WTC11 (cell line): Measurements from ENCODE around the gene CCDC12. TPM values are rescaled to one million over a fixed set of nuclear protein-coding genes. Genes with fewer than 3 reads are reported as not detected.

Source experiments
- ATAC-seq: fragments of 200-7000 bp; cut with Tn5 transposase; 2 replicates; pipeline ENCODE4 v1.10.0; 2021; ENCODE audit warnings: mild to moderate bottlenecking, moderate library complexity
- CTCF ChIA-PET: fragments of 300-600 bp; sonication (Branson Sonifier 250); formaldehyde crosslinking; loops from one replicate; lab custom pipeline; 2021; ENCODE audit warnings: antibody characterized with exemption; lab: Charles Lee
- POLR2A ChIA-PET: fragments of 350-600 bp; sonication (Branson Sonifier 250); formaldehyde crosslinking; loops from one replicate; lab custom pipeline; 2021; ENCODE audit warnings: antibody characterized with exemption; lab: Charles Lee
- DNase-seq: peaks from one replicate; pipeline ENCODE4 v3.0.0; 2021; ENCODE audit warnings: low spot score
- H3K27ac Mint-ChIP-seq: 2 replicates; pipeline ENCODE4 v1.8.0; 2021; ENCODE audit warnings: mixed read lengths
- H3K27me3 Mint-ChIP-seq: 2 replicates; pipeline ENCODE4 v1.8.0; 2021; ENCODE audit warnings: low read depth, mild to moderate bottlenecking, moderate library complexity, mixed read lengths
- H3K36me3 Mint-ChIP-seq: 2 replicates; pipeline ENCODE4 v1.8.0; 2021; ENCODE audit warnings: mixed read lengths
- H3K4me1 Mint-ChIP-seq: 2 replicates; pipeline ENCODE4 v1.8.0; 2022; ENCODE audit warnings: mixed read lengths
- H3K4me3 Mint-ChIP-seq: 2 replicates; pipeline ENCODE4 v1.8.0; 2021; ENCODE audit warnings: mild to moderate bottlenecking, moderate library complexity, mixed read lengths
- H3K9me3 Mint-ChIP-seq: 2 replicates; pipeline ENCODE4 v1.8.0; 2021; ENCODE audit warnings: mixed read lengths
- CBFB ChIP-seq: sonication (generic); formaldehyde crosslinking; IDR thresholded peaks from 2 replicates; pipeline ENCODE4 v1.8.1; 2022; ENCODE audit warnings: mild to moderate bottlenecking, low read depth, missing genetic modification reagents
- ETV6 ChIP-seq: sonication (generic); formaldehyde crosslinking; IDR thresholded peaks from 2 replicates; pipeline ENCODE4 v1.8.1; 2022; ENCODE audit warnings: mild to moderate bottlenecking, missing genetic modification reagents
- IRF2 ChIP-seq: sonication (generic); formaldehyde crosslinking; IDR thresholded peaks from 2 replicates; pipeline ENCODE4 v1.8.0; 2022; ENCODE audit warnings: low read depth, missing genetic modification reagents, borderline replicate concordance
- NFYB ChIP-seq: sonication (generic); formaldehyde crosslinking; conservative IDR thresholded peaks from 2 replicates; pipeline ENCODE4 v1.8.0; 2022; ENCODE audit warnings: low read depth, missing genetic modification reagents
- NR2C2 ChIP-seq: sonication (generic); formaldehyde crosslinking; IDR thresholded peaks from 2 replicates; pipeline ENCODE4 v1.8.0; 2022; ENCODE audit warnings: mild to moderate bottlenecking, missing genetic modification reagents
- total RNA-seq: library from RNA; stranded (reverse); gene quantifications from 3 replicates; pipeline ENCODE4 v1.2.3, GENCODE V29; 2021
- TF ChIP-seq, protein P1 (sequence below): sonication (generic); formaldehyde crosslinking; IDR thresholded peaks from 2 replicates; pipeline ENCODE4 v1.8.0; 2023; ENCODE audit warnings: missing genetic modification reagents
- TF ChIP-seq, protein P2 (sequence below): fragments of 250-450 bp; sonication (Bioruptor Pico); conservative IDR thresholded peaks from 2 replicates; pipeline ENCODE4 v1.9.0; 2021; ENCODE audit warnings: mild to moderate bottlenecking
- TF ChIP-seq, protein P3 (sequence below): sonication (generic); formaldehyde crosslinking; IDR thresholded peaks from 2 replicates; pipeline ENCODE4 v1.8.1; 2023; ENCODE audit warnings: mild to moderate bottlenecking, missing genetic modification reagents
- TF ChIP-seq, protein P4 (sequence below): sonication (generic); formaldehyde crosslinking; IDR thresholded peaks from 2 replicates; pipeline ENCODE4 v1.8.1; 2022; ENCODE audit warnings: low read depth, missing genetic modification reagents, borderline replicate concordance
- TF ChIP-seq, protein P5 (sequence below): sonication (generic); formaldehyde crosslinking; IDR thresholded peaks from 2 replicates; pipeline ENCODE4 v1.8.0; 2022; ENCODE audit warnings: mild to moderate bottlenecking, missing genetic modification reagents
- TF ChIP-seq, protein P6 (sequence below): sonication (generic); formaldehyde crosslinking; IDR thresholded peaks from 2 replicates; pipeline ENCODE4 v1.8.0; 2023; ENCODE audit warnings: missing genetic modification reagents, mild to moderate bottlenecking, borderline replicate concordance
- TF ChIP-seq, protein P7 (sequence below): sonication (generic); formaldehyde crosslinking; IDR thresholded peaks from 2 replicates; pipeline ENCODE4 v1.8.1; 2023; ENCODE audit warnings: mild to moderate bottlenecking, missing genetic modification reagents, borderline replicate concordance
- TF ChIP-seq, protein P8 (sequence below): fragments of 250-450 bp; sonication (Bioruptor Pico); IDR thresholded peaks from 2 replicates; pipeline ENCODE4 v1.9.0; 2021; ENCODE audit warnings: mild to moderate bottlenecking

Gene CCDC12
- total RNA-seq, 1 experiment from 2014 or later: 59.1 TPM

DNA sequence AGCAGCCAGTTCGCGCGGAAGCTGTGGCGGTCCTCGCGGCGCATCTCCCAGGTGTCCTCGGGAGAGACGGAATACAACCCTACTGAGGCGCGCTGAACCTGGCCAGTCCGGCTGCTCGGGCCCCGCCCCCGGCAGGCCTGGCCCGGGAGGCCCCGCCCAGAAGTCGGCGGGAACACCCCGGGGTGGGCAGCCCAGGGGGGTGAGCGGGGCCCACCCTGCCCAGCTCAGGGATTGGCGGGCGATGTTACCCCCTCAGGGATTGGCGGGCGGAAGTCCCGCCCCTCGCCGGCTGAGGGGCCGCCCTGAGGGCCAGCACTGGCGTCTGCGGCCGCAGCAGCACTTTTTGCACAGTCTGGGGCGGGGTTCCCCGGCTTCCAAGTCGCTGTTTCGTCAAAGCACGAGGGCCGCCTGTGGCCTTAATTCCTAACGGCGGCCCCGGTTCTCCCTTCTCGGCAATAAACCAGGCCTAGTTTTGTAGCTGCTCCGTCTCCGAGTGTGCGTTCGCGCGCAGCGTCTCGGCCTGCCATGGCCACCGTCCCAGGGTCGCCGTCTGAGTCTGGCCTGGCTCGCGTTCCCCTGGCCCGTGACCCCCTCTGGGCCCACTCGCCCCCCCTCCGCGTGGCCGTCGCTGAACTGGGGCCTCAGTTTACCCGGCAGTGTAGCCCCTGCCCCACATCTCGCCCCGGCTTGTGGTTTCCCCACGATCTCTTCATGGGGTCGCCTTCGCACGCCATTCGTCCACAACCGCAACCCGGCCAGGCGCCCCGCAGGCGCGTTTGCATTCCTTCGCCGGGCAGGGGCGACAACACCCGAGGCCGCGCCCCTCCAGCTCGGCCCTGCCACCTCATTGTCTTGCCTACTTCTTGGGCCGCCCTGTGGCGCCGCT is 32.9 kb upstream of the CCDC12 start:
- peak overlapping the region; percentile 89 for H3K27ac Mint-ChIP-seq
- ATAC-seq (peak; percentile 77), DNase-seq (peak; percentile 83)
- H3K4me3 Mint-ChIP-seq: peak overlapping the region; percentile 72
- no peaks in the 10 kb centered on the region for H3K27me3 Mint-ChIP-seq
- CTCF ChIA-PET: interaction anchor here (0.5 to 2.2 kb wide), 12 partner anchors 28 to 371 kb away, joined by 3 to 9 read pairs (median 4); partner anchors contain the start of gene PTPN23
- peaks cover 10% of the 10 kb centered on the region; the same call in 1 of the 2 replicates for H3K36me3 Mint-ChIP-seq
- POLR2A ChIA-PET: interaction anchor here (0.8 to 1.5 kb wide), 6 partner anchors 8 to 371 kb away, joined by 3 to 9 read pairs (median 4); partner anchors contain the start of genes CCDC12, NBEAL2, PTPN23 and SETD2
- peaks cover 8% of the 10 kb centered on the region for H3K4me1 Mint-ChIP-seq
- no peaks in the 10 kb centered on the region for H3K9me3 Mint-ChIP-seq
- TF ChIP-seq, protein P1, sequence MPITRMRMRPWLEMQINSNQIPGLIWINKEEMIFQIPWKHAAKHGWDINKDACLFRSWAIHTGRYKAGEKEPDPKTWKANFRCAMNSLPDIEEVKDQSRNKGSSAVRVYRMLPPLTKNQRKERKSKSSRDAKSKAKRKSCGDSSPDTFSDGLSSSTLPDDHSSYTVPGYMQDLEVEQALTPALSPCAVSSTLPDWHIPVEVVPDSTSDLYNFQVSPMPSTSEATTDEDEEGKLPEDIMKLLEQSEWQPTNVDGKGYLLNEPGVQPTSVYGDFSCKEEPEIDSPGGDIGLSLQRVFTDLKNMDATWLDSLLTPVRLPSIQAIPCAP: no peak
- no peak for TF ChIP-seq CBFB (CRISPR knock-in tag)
- peak; percentile 22; the same call in 1 of the 2 replicates for TF ChIP-seq IRF2 (CRISPR knock-in tag)
- TF ChIP-seq ETV6 (CRISPR knock-in tag): peak; percentile 84; the same call in 1 of the 2 replicates
- TF ChIP-seq, protein P2, sequence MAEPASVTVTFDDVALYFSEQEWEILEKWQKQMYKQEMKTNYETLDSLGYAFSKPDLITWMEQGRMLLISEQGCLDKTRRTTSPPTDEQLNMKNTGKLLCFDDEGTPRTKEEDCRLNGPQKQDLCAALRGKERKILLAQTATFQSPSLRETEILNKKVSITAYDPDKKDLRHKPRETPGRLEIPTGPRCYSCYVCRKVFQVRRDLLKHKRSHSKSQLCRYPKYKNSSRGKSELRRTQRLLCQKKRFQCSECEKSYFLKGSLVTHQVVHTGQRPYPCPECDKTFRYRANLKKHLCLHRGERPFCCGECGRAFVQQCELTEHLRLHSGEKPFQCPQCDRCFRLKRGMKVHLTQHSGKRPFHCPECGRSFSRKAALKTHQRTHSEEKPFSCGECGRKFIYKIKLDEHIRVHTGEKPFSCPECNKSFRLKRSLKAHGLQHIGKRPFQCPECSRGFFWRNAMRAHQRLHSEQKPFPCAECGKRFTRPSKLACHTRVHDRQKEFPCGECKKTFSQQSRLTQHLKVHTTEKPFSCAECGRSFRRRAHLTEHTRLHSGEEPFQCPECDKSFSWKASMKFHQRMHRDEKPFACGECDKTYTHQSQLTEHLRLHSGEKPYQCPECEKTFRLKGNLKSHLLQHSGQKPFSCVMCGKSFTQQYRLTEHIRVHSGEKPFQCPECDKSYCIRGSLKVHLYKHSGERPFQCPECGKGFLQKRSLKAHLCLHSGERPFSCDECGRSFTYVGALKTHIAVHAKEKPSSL (CRISPR knock-in tag): no peak
- TF ChIP-seq, protein P3, sequence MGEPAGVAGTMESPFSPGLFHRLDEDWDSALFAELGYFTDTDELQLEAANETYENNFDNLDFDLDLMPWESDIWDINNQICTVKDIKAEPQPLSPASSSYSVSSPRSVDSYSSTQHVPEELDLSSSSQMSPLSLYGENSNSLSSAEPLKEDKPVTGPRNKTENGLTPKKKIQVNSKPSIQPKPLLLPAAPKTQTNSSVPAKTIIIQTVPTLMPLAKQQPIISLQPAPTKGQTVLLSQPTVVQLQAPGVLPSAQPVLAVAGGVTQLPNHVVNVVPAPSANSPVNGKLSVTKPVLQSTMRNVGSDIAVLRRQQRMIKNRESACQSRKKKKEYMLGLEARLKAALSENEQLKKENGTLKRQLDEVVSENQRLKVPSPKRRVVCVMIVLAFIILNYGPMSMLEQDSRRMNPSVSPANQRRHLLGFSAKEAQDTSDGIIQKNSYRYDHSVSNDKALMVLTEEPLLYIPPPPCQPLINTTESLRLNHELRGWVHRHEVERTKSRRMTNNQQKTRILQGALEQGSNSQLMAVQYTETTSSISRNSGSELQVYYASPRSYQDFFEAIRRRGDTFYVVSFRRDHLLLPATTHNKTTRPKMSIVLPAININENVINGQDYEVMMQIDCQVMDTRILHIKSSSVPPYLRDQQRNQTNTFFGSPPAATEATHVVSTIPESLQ (CRISPR knock-in tag): no peak
- TF ChIP-seq NFYB (CRISPR knock-in tag): peak; percentile 66
- TF ChIP-seq, protein P4, sequence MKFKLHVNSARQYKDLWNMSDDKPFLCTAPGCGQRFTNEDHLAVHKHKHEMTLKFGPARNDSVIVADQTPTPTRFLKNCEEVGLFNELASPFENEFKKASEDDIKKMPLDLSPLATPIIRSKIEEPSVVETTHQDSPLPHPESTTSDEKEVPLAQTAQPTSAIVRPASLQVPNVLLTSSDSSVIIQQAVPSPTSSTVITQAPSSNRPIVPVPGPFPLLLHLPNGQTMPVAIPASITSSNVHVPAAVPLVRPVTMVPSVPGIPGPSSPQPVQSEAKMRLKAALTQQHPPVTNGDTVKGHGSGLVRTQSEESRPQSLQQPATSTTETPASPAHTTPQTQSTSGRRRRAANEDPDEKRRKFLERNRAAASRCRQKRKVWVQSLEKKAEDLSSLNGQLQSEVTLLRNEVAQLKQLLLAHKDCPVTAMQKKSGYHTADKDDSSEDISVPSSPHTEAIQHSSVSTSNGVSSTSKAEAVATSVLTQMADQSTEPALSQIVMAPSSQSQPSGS (CRISPR knock-in tag): no peak
- TF ChIP-seq, protein P5, sequence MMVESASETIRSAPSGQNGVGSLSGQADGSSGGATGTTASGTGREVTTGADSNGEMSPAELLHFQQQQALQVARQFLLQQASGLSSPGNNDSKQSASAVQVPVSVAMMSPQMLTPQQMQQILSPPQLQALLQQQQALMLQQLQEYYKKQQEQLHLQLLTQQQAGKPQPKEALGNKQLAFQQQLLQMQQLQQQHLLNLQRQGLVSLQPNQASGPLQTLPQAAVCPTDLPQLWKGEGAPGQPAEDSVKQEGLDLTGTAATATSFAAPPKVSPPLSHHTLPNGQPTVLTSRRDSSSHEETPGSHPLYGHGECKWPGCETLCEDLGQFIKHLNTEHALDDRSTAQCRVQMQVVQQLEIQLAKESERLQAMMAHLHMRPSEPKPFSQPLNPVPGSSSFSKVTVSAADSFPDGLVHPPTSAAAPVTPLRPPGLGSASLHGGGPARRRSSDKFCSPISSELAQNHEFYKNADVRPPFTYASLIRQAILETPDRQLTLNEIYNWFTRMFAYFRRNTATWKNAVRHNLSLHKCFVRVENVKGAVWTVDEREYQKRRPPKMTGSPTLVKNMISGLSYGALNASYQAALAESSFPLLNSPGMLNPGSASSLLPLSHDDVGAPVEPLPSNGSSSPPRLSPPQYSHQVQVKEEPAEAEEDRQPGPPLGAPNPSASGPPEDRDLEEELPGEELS (CRISPR knock-in tag): 0 out of 2 replicates have a peak, but pooled peaks have one; percentile 9
- TF ChIP-seq, protein P6, sequence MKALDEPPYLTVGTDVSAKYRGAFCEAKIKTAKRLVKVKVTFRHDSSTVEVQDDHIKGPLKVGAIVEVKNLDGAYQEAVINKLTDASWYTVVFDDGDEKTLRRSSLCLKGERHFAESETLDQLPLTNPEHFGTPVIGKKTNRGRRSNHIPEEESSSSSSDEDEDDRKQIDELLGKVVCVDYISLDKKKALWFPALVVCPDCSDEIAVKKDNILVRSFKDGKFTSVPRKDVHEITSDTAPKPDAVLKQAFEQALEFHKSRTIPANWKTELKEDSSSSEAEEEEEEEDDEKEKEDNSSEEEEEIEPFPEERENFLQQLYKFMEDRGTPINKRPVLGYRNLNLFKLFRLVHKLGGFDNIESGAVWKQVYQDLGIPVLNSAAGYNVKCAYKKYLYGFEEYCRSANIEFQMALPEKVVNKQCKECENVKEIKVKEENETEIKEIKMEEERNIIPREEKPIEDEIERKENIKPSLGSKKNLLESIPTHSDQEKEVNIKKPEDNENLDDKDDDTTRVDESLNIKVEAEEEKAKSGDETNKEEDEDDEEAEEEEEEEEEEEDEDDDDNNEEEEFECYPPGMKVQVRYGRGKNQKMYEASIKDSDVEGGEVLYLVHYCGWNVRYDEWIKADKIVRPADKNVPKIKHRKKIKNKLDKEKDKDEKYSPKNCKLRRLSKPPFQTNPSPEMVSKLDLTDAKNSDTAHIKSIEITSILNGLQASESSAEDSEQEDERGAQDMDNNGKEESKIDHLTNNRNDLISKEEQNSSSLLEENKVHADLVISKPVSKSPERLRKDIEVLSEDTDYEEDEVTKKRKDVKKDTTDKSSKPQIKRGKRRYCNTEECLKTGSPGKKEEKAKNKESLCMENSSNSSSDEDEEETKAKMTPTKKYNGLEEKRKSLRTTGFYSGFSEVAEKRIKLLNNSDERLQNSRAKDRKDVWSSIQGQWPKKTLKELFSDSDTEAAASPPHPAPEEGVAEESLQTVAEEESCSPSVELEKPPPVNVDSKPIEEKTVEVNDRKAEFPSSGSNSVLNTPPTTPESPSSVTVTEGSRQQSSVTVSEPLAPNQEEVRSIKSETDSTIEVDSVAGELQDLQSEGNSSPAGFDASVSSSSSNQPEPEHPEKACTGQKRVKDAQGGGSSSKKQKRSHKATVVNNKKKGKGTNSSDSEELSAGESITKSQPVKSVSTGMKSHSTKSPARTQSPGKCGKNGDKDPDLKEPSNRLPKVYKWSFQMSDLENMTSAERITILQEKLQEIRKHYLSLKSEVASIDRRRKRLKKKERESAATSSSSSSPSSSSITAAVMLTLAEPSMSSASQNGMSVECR: peak; percentile 26; the same call in 1 of the 2 replicates
- TF ChIP-seq NR2C2 (CRISPR knock-in tag): no peak
- TF ChIP-seq, protein P7, sequence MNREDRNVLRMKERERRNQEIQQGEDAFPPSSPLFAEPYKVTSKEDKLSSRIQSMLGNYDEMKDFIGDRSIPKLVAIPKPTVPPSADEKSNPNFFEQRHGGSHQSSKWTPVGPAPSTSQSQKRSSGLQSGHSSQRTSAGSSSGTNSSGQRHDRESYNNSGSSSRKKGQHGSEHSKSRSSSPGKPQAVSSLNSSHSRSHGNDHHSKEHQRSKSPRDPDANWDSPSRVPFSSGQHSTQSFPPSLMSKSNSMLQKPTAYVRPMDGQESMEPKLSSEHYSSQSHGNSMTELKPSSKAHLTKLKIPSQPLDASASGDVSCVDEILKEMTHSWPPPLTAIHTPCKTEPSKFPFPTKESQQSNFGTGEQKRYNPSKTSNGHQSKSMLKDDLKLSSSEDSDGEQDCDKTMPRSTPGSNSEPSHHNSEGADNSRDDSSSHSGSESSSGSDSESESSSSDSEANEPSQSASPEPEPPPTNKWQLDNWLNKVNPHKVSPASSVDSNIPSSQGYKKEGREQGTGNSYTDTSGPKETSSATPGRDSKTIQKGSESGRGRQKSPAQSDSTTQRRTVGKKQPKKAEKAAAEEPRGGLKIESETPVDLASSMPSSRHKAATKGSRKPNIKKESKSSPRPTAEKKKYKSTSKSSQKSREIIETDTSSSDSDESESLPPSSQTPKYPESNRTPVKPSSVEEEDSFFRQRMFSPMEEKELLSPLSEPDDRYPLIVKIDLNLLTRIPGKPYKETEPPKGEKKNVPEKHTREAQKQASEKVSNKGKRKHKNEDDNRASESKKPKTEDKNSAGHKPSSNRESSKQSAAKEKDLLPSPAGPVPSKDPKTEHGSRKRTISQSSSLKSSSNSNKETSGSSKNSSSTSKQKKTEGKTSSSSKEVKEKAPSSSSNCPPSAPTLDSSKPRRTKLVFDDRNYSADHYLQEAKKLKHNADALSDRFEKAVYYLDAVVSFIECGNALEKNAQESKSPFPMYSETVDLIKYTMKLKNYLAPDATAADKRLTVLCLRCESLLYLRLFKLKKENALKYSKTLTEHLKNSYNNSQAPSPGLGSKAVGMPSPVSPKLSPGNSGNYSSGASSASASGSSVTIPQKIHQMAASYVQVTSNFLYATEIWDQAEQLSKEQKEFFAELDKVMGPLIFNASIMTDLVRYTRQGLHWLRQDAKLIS (CRISPR knock-in tag): no peak
- TF ChIP-seq, protein P8, sequence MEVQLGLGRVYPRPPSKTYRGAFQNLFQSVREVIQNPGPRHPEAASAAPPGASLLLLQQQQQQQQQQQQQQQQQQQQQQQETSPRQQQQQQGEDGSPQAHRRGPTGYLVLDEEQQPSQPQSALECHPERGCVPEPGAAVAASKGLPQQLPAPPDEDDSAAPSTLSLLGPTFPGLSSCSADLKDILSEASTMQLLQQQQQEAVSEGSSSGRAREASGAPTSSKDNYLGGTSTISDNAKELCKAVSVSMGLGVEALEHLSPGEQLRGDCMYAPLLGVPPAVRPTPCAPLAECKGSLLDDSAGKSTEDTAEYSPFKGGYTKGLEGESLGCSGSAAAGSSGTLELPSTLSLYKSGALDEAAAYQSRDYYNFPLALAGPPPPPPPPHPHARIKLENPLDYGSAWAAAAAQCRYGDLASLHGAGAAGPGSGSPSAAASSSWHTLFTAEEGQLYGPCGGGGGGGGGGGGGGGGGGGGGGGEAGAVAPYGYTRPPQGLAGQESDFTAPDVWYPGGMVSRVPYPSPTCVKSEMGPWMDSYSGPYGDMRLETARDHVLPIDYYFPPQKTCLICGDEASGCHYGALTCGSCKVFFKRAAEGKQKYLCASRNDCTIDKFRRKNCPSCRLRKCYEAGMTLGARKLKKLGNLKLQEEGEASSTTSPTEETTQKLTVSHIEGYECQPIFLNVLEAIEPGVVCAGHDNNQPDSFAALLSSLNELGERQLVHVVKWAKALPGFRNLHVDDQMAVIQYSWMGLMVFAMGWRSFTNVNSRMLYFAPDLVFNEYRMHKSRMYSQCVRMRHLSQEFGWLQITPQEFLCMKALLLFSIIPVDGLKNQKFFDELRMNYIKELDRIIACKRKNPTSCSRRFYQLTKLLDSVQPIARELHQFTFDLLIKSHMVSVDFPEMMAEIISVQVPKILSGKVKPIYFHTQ (CRISPR knock-in tag): peak; percentile 74; the same call in 1 of the 2 replicates
